CD14-positive monocyte (primary cell): ENCODE data around the gene ZNF19. TPM values are rescaled to one million over a fixed set of nuclear protein-coding genes. Genes with fewer than 3 reads are reported as not detected.

Experiments used
- DNase-seq, 3 donors: peaks; one replicate each; pipeline ENCODE4 v3.0.0-alpha.2; 2011 to 2022
- H2AFZ ChIP-seq: 2 replicates; pipeline ENCODE4 v1.6.0; 2012; ENCODE audit warnings: mild to moderate bottlenecking, low read depth, low read length, inconsistent platforms; ENCODE audit not compliant: insufficient read depth, poor library complexity, severe bottlenecking
- H3K27ac ChIP-seq, 2 donors: 1 replicate in 1 of 2; 2 replicates in 1 of 2; pipeline ENCODE4 v1.5.1; 2012 to 2013; ENCODE audit warnings: low read length in 2 of 2, control low read depth in 1 of 2, inconsistent platforms in 1 of 2, low read depth in 1 of 2, mild to moderate bottlenecking in 1 of 2
- H3K27me3 ChIP-seq, 2 donors: one replicate each; pipeline versions ENCODE4 v1.6.0 to v1.6.1; 2011 to 2013; ENCODE audit warnings: low read length in 2 of 2; ENCODE audit not compliant: control insufficient read depth in 2 of 2, insufficient read depth in 2 of 2
- H3K36me3 ChIP-seq, 2 donors: replicated peaks in 1 of 2; 1 replicate in 1 of 2; 2 replicates in 1 of 2; pipeline versions ENCODE4 v1.5.1 to v1.6.1; 2012 to 2013; ENCODE audit warnings: low read length in 2 of 2, control low read depth in 1 of 2, inconsistent platforms in 1 of 2, mild to moderate bottlenecking in 1 of 2; ENCODE audit not compliant: insufficient read depth in 2 of 2, control insufficient read depth in 1 of 2
- H3K4me1 ChIP-seq, 2 donors: 1 replicate in 1 of 2; 2 replicates in 1 of 2; pipeline versions ENCODE4 v1.5.1 to v1.6.1; 2012 to 2013; ENCODE audit warnings: low read length in 2 of 2, control low read depth in 1 of 2, inconsistent platforms in 1 of 2, mild to moderate bottlenecking in 1 of 2, moderate library complexity in 1 of 2; ENCODE audit not compliant: insufficient read depth in 2 of 2, control insufficient read depth in 1 of 2
- H3K4me2 ChIP-seq: replicated peaks from 2 replicates; pipeline ENCODE3; 2012; ENCODE audit warnings: low read length, moderate library complexity, mild to moderate bottlenecking; ENCODE audit not compliant: poor library complexity, severe bottlenecking; ENCODE audit errors: extremely low read depth
- H3K4me3 ChIP-seq, 3 experiments: fragments of 200-600 bp in 1 of 3; sonication (generic) in 1 of 3; replicated peaks in 1 of 3; 1 replicate in 2 of 3; 2 replicates in 1 of 3; pipeline ENCODE4 v1.5.1; 2011 to 2013; ENCODE audit warnings: low read length in 3 of 3, mild to moderate bottlenecking in 3 of 3, control low read depth in 2 of 3, low read depth in 2 of 3, inconsistent platforms in 1 of 3, moderate library complexity in 1 of 3
- H3K79me2 ChIP-seq: 2 replicates; pipeline ENCODE4 v1.6.0; 2012; ENCODE audit warnings: mild to moderate bottlenecking, control low read depth, inconsistent platforms, low read length, moderate library complexity; ENCODE audit not compliant: insufficient read depth
- H3K9ac ChIP-seq: 2 replicates; pipeline ENCODE4 v1.6.0; 2017; ENCODE audit warnings: low read length, mild to moderate bottlenecking; ENCODE audit not compliant: insufficient read depth, poor library complexity, severe bottlenecking
- H3K9me3 ChIP-seq, 2 donors: replicated peaks in 1 of 2; 1 replicate in 1 of 2; 2 replicates in 1 of 2; pipeline versions ENCODE4 v1.5.1 to v1.6.1; 2012 to 2013; ENCODE audit warnings: low read length in 2 of 2, control low read depth in 1 of 2; ENCODE audit not compliant: control insufficient read depth in 1 of 2, insufficient read depth in 1 of 2
- H4K20me1 ChIP-seq: 2 replicates; pipeline ENCODE4 v1.6.0; 2012; ENCODE audit warnings: mild to moderate bottlenecking, low read length, control low read depth, moderate library complexity; ENCODE audit not compliant: insufficient read depth
- H3K27ac Mint-ChIP-seq, 7 donors: one replicate each; pipeline ENCODE4 v1.8.0; 2020; ENCODE audit warnings: mild to moderate bottlenecking in 7 of 7, mixed read lengths in 7 of 7, moderate library complexity in 6 of 7, inconsistent platforms in 2 of 7
- H3K27me3 Mint-ChIP-seq, 3 donors: one replicate each; pipeline ENCODE4 v1.8.0; 2021 to 2022; ENCODE audit warnings: low read depth in 3 of 3, mild to moderate bottlenecking in 3 of 3, mixed read lengths in 3 of 3, moderate library complexity in 3 of 3, inconsistent platforms in 1 of 3
- H3K36me3 Mint-ChIP-seq, 2 donors: one replicate each; pipeline ENCODE4 v1.8.0; 2020; ENCODE audit warnings: mixed read lengths in 2 of 2, inconsistent platforms in 1 of 2, mild to moderate bottlenecking in 1 of 2
- H3K4me1 Mint-ChIP-seq: one replicate; pipeline ENCODE4 v1.8.0; 2020; ENCODE audit warnings: mild to moderate bottlenecking, mixed read lengths
- H3K4me3 Mint-ChIP-seq, 2 donors: one replicate each; pipeline ENCODE4 v1.8.0; 2020; ENCODE audit warnings: mild to moderate bottlenecking in 2 of 2, mixed read lengths in 2 of 2, moderate library complexity in 1 of 2
- H3K9me3 Mint-ChIP-seq, 7 donors: one replicate each; pipeline ENCODE4 v1.8.0; 2020 to 2022; ENCODE audit warnings: mixed read lengths in 7 of 7, mild to moderate bottlenecking in 6 of 7, moderate library complexity in 6 of 7, inconsistent platforms in 2 of 7
- WGBS: methylation state at CpG from one replicate; pipeline ENCODE4 v1.1.5; 2013; ENCODE audit warnings: missing lambda C conversion rate; ENCODE audit not compliant: insufficient coverage; 5-methylcytosine and 5-hydroxymethylcytosine counted together
- intact Hi-C, 2 donors: fragments of 100-400 bp; cut with micrococcal nuclease; formaldehyde crosslinking; loops; one replicate each; pipeline versions ENCODE4 v1.15.0 to v1.15.1; 2023
- polyA plus RNA-seq, 3 donors: library from polyadenylated mRNA; depleted of rRNA in 1 of 3; unstranded in 2 of 3; stranded (reverse) in 1 of 3; fragments of 300-500 nt in 2 of 3; fragments of >200 nt in 1 of 3; fragmentation: Illumina TruSeq in 2 of 3; gene quantifications; 1 replicate in 2 of 3; 2 replicates in 1 of 3; pipeline ENCODE4 v1.2.3, GENCODE V29; 2012 to 2021
- TF ChIP-seq, protein P1 (sequence below): fragments of 200-600 bp; IDR thresholded peaks from one replicate; pipeline ENCODE4 v1.8.0; 2022; ENCODE audit warnings: antibody characterized with exemption, mild to moderate bottlenecking

ZNF19 gene
- polyA plus RNA-seq, 3 donors, result 0.41 to 0.80 TPM; not detected in 1

- intact Hi-C loops, result no loop called here
- DNase-seq, result no peak
- no peak within 1 kb of the TSS for H3K4me2 ChIP-seq
- H3K27me3 Mint-ChIP-seq, result peaks cover 14 to 22% (median 15%) of the 10 kb centered on the region in 3 donors
- H3K9me3 ChIP-seq, result no peaks in the 10 kb centered on the region
- peaks cover 0 to 3% of the 10 kb centered on the region in 2 donors for H3K4me1 ChIP-seq
- no peak within 1 kb of the TSS for H3K4me3 ChIP-seq
- no peaks in the 10 kb centered on the region for H3K9me3 Mint-ChIP-seq
- 6% methylated on average over 6 of the region's 9 CpGs for WGBS
- no peaks in the 10 kb centered on the region for H3K36me3 ChIP-seq
- no peak within 1 kb of the TSS for H3K9ac ChIP-seq
- peaks cover 5% of the 10 kb centered on the region for H3K4me1 Mint-ChIP-seq
- peaks cover 3% of the 10 kb centered on the region in 2 donors for H3K27me3 ChIP-seq
- no peaks in the 10 kb centered on the region for H4K20me1 ChIP-seq
- H3K27ac ChIP-seq, result no peak within 1 kb of the TSS
- H3K36me3 Mint-ChIP-seq, result no peaks in the 10 kb centered on the region
- TF ChIP-seq, protein P1, sequence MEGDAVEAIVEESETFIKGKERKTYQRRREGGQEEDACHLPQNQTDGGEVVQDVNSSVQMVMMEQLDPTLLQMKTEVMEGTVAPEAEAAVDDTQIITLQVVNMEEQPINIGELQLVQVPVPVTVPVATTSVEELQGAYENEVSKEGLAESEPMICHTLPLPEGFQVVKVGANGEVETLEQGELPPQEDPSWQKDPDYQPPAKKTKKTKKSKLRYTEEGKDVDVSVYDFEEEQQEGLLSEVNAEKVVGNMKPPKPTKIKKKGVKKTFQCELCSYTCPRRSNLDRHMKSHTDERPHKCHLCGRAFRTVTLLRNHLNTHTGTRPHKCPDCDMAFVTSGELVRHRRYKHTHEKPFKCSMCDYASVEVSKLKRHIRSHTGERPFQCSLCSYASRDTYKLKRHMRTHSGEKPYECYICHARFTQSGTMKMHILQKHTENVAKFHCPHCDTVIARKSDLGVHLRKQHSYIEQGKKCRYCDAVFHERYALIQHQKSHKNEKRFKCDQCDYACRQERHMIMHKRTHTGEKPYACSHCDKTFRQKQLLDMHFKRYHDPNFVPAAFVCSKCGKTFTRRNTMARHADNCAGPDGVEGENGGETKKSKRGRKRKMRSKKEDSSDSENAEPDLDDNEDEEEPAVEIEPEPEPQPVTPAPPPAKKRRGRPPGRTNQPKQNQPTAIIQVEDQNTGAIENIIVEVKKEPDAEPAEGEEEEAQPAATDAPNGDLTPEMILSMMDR, result no peak
- no peaks in the 10 kb centered on the region for H3K79me2 ChIP-seq
- peak within 1 kb of the TSS in 2 of 7 donors; percentile 15 to 39 for H3K27ac Mint-ChIP-seq
- peak within 1 kb of the TSS in 1 of 2 donors; percentile 18 for H3K4me3 Mint-ChIP-seq
- H2AFZ ChIP-seq, result peak within 1 kb of the TSS; percentile 15
These were observed 37.0 kb upstream of the ZNF19 start, which contains the start of gene CHST4 for GRCh38 chr16:71526111-71526631. Gene CHST4 (plus strand): TSS chr16:71526426. CDS start chr16:71536678, 10,252 bp downstream.

DNA sequence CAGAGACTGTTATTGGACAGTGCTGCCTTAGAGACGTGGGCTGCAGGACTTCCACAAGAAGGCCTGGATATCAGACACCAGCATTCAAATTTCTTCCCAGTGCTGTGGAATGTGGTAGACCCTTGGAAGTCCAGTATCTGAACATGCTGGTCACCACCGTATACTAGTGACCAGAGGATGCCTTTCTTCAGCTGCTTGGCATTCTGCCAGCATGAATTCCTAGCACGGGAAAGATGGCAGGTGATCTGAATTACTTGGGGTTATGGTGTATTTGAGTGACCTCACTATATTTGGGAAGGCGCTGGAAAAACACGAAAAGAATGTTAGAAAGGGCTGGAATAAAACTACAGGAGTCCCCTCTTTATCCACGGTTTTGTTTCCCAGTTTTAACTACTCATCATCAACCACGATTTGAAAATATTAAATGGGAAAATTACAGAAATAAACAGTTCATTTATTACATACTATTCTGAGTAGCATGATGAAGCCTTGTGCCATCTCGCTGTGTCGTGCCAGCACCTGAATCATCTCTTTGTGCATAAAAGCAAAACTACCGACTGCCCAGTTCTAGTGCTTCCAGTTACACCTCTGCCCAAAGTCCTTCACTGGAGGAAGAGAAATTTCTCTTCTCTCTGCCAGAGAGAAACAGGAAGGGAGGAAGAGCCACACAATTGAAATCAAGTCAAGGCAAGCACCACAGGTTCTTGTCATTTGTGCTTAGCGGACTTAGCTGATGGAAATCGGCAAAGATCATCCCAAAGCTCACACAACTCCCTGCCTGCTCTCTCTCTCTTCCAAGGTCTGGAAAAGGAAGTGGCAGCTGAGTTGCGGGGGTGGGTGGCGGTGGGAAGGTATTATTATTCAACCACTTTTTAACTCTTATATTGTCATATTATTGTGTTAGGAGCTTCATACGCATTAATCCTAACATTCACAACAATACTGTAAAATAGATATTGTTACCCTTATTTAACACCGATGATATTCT is 35.7 kb upstream of the ZNF19 start:
- Histone ChIP-seq H3K4me1 (peaks cover 0 to 3% of the 10 kb centered on the region in 2 donors), H3K27ac (no peak overlapping the region), H3K36me3 (no peaks in the 10 kb centered on the region), H3K9me3 (no peaks in the 10 kb centered on the region), H4K20me1 (no peaks in the 10 kb centered on the region), H2AFZ (no peak overlapping the region), H3K4me3 (no peak overlapping the region), H3K9ac (no peak overlapping the region), H3K27me3 (peaks cover 3% of the 10 kb centered on the region in 2 donors), H3K79me2 (no peaks in the 10 kb centered on the region), H3K4me2 (no peak overlapping the region)
- no peak overlapping the region for H3K27ac Mint-ChIP-seq
- intact Hi-C loops, result no loop called here
- H3K9me3 Mint-ChIP-seq, result no peaks in the 10 kb centered on the region
- TF ChIP-seq, protein P1, result no peak
- H3K4me1 Mint-ChIP-seq, result peaks cover 5% of the 10 kb centered on the region
- no peak for DNase-seq
- H3K4me3 Mint-ChIP-seq, result no peak overlapping the region
- no peaks in the 10 kb centered on the region for H3K36me3 Mint-ChIP-seq
- WGBS, result 93% methylated on average over 2 of the region's 16 CpGs
- H3K27me3 Mint-ChIP-seq, result peaks cover 15 to 24% (median 17%) of the 10 kb centered on the region in 3 donors
